Endodermal cell (in vitro differentiated cells): ENCODE measurements around the gene KCNT1. TPM values are rescaled to one million over a fixed set of nuclear protein-coding genes. Genes with fewer than 3 reads are reported as not detected.

ENCODE experiments used
- DNase-seq: peaks from one replicate; pipeline ENCODE4 v3.0.0-alpha.2; 2017
- H3K27ac ChIP-seq: 2 replicates; pipeline ENCODE4 v1.5.1; 2013; ENCODE audit warnings: mild to moderate bottlenecking, low read depth, low read length, moderate library complexity
- H3K27me3 ChIP-seq: 2 replicates; pipeline ENCODE4 v1.6.1; 2013; ENCODE audit warnings: mild to moderate bottlenecking, low read length, moderate library complexity; ENCODE audit not compliant: insufficient read depth, control insufficient read depth, poor library complexity, severe bottlenecking
- H3K36me3 ChIP-seq: 2 replicates; pipeline ENCODE4 v1.7.0; 2013; ENCODE audit warnings: mild to moderate bottlenecking, low read length, moderate library complexity; ENCODE audit not compliant: control insufficient read depth, insufficient read depth
- H3K4me1 ChIP-seq: one replicate; pipeline ENCODE4 v1.7.0; 2013; ENCODE audit warnings: low read length; ENCODE audit not compliant: control insufficient read depth, insufficient read depth
- H3K4me3 ChIP-seq: 2 replicates; pipeline ENCODE4 v1.5.1; 2013; ENCODE audit warnings: mild to moderate bottlenecking, low read length, moderate library complexity
- H3K9ac ChIP-seq: 2 replicates; pipeline ENCODE4 v1.6.1; 2013; ENCODE audit warnings: mild to moderate bottlenecking, low read length, moderate library complexity; ENCODE audit not compliant: poor library complexity, severe bottlenecking; ENCODE audit errors: extremely low read depth
- H3K9me3 ChIP-seq: 2 replicates; pipeline ENCODE4 v1.6.1; 2013; ENCODE audit warnings: mild to moderate bottlenecking, low read length, moderate library complexity; ENCODE audit not compliant: control insufficient read depth
- H3K27ac Mint-ChIP-seq: 2 replicates; pipeline ENCODE4 v1.8.0; 2020; ENCODE audit warnings: mixed read lengths
- H3K27me3 Mint-ChIP-seq: 2 replicates; pipeline ENCODE4 v1.8.0; 2021; ENCODE audit warnings: mild to moderate bottlenecking, mixed read lengths; ENCODE audit not compliant: insufficient read depth
- H3K36me3 Mint-ChIP-seq: 2 replicates; pipeline ENCODE4 v1.8.0; 2020; ENCODE audit warnings: low read depth, mixed read lengths
- H3K4me1 Mint-ChIP-seq: 2 replicates; pipeline ENCODE4 v1.8.0; 2020; ENCODE audit warnings: mixed read lengths
- H3K4me3 Mint-ChIP-seq: 2 replicates; pipeline ENCODE4 v1.8.0; 2020; ENCODE audit warnings: mild to moderate bottlenecking, moderate library complexity, mixed read lengths
- H3K9me3 Mint-ChIP-seq: 2 replicates; pipeline ENCODE4 v1.8.0; 2020; ENCODE audit warnings: mild to moderate bottlenecking, mixed read lengths
- CTCF ChIP-seq: fragments of 200-600 bp; sonication (generic); conservative IDR thresholded peaks from 2 replicates; pipeline ENCODE4 v1.5.0; 2021; ENCODE audit warnings: antibody characterized with exemption, mild to moderate bottlenecking
- WGBS, 2 experiments: methylation state at CpG; one replicate each; pipeline versions ENCODE4 v1.1.5 to v1.1.7; 2013; ENCODE audit warnings: missing lambda C conversion rate in 2 of 2, mixed read lengths in 1 of 2; ENCODE audit not compliant: insufficient coverage in 1 of 2, insufficient read length in 1 of 2; 5-methylcytosine and 5-hydroxymethylcytosine counted together
- total RNA-seq, 2 donors: library from RNA; stranded (reverse); fragmentation: NEBNext Ultra II Directional in 1 of 2; extraction: Animal tissue kit (Norgen Biotek cat#: 25700) in 1 of 2; gene quantifications; 2 replicates in 1 of 2; 3 replicates in 1 of 2; pipeline ENCODE4 v1.2.1, GENCODE V29; 2021

KCNT1 gene
- total RNA-seq, 2 donors from 2014 or later: 0.15 TPM; not detected in 1

- Mint-ChIP-seq H3K27me3 (no peaks in the 10 kb centered on the region), H3K4me1 (no peaks in the 10 kb centered on the region), H3K4me3 (no peak overlapping the region), H3K9me3 (peaks cover 7% of the 10 kb centered on the region), H3K27ac (no peak overlapping the region), H3K36me3 (no peaks in the 10 kb centered on the region)
- H3K36me3 ChIP-seq: no peaks in the 10 kb centered on the region
- no peaks in the 10 kb centered on the region for H3K9me3 ChIP-seq
- 89 to 90% methylated on average over 14 to 26 of the region's 26 CpGs for WGBS, 2 experiments
- no peak overlapping the region for H3K4me3 ChIP-seq
- no peak for DNase-seq
- H3K4me1 ChIP-seq: no peaks in the 10 kb centered on the region
- no peaks in the 10 kb centered on the region for H3K27me3 ChIP-seq
- TF ChIP-seq CTCF: no peak
- H3K27ac ChIP-seq: no peak overlapping the region
- H3K9ac ChIP-seq: no peak overlapping the region
Measured at GRCh38 chr9:135770771-135771170, 68.8 kb downstream of the KCNT1 start.

GRCh38 chr9:135771401-135772051, 69.5 kb downstream of the KCNT1 start:
- Mint-ChIP-seq H3K4me1 (no peaks in the 10 kb centered on the region), H3K9me3 (no peaks in the 10 kb centered on the region), H3K27me3 (no peaks in the 10 kb centered on the region), H3K27ac (no peak overlapping the region), H3K4me3 (no peak overlapping the region), H3K36me3 (no peaks in the 10 kb centered on the region)
- Histone ChIP-seq H3K9me3 (no peaks in the 10 kb centered on the region), H3K36me3 (no peaks in the 10 kb centered on the region), H3K4me1 (no peaks in the 10 kb centered on the region), H3K9ac (no peak overlapping the region), H3K27me3 (no peaks in the 10 kb centered on the region), H3K4me3 (no peak overlapping the region), H3K27ac (no peak overlapping the region)
- no peak for TF ChIP-seq CTCF
- no peak for DNase-seq
- WGBS, 2 experiments: 82 to 90% methylated on average over 9 to 21 of the region's 21 CpGs

- Histone ChIP-seq H3K4me1 (no peaks in the 10 kb centered on the region), H3K27me3 (no peaks in the 10 kb centered on the region), H3K36me3 (no peaks in the 10 kb centered on the region), H3K4me3 (no peak overlapping the region), H3K27ac (no peak overlapping the region), H3K9ac (no peak overlapping the region), H3K9me3 (no peaks in the 10 kb centered on the region)
- Mint-ChIP-seq H3K4me1 (no peaks in the 10 kb centered on the region), H3K9me3 (no peaks in the 10 kb centered on the region), H3K27ac (no peak overlapping the region), H3K36me3 (no peaks in the 10 kb centered on the region), H3K4me3 (no peak overlapping the region), H3K27me3 (no peaks in the 10 kb centered on the region)
- no peak for DNase-seq
- TF ChIP-seq CTCF: peak; percentile 25
- 96 to 98% methylated on average over 6 to 13 of the region's 13 CpGs for WGBS, 2 experiments
Measured at GRCh38 chr9:135772056-135772646, 70.2 kb downstream of the KCNT1 start.
